GM12865 (cell line): ENCODE results near the gene FXYD2.

Experiments used
- DNase-seq: peaks from one replicate; pipeline ENCODE4 v3.0.0; 2010; ENCODE audit warnings: low read depth
- H3K4me3 ChIP-seq: 2 replicates; pipeline ENCODE4 v1.5.1; 2011; ENCODE audit warnings: mild to moderate bottlenecking, low read depth, low read length, control low read depth
- CTCF ChIP-seq: IDR thresholded peaks from 2 replicates; pipeline ENCODE4 v1.5.1; 2011; ENCODE audit warnings: low read length, control low read depth, low read depth, inconsistent platforms; ENCODE audit not compliant: insufficient read depth; ENCODE audit errors: missing control alignments

The FXYD2 gene

GRCh38 chr11:117839936-117840813, 15.6 kb upstream of the FXYD2 start:
- TF ChIP-seq CTCF: no peak
- no peak for DNase-seq
- H3K4me3 ChIP-seq: no peak overlapping the region

- no peak overlapping the region for H3K4me3 ChIP-seq
- TF ChIP-seq CTCF: no peak
- DNase-seq: no peak
Measured at GRCh38 chr11:117839380-117839881, 14.9 kb upstream of the FXYD2 start.

GRCh38 chr11:117838901-117839300, 14.4 kb upstream of the FXYD2 start:
- DNase-seq: no peak
- no peak overlapping the region for H3K4me3 ChIP-seq
- no peak for TF ChIP-seq CTCF

GRCh38 chr11:117837791-117838190, 13.2 kb upstream of the FXYD2 start:
- TF ChIP-seq CTCF: no peak
- no peak overlapping the region for H3K4me3 ChIP-seq
- DNase-seq: no peak

GRCh38 chr11:117837070-117837776, 12.7 kb upstream of the FXYD2 start:
- no peak for TF ChIP-seq CTCF
- no peak overlapping the region for H3K4me3 ChIP-seq
- DNase-seq: no peak

- DNase-seq: no peak
- TF ChIP-seq CTCF: no peak
- H3K4me3 ChIP-seq: no peak overlapping the region
Measured at GRCh38 chr11:117836077-117836960, 11.8 kb upstream of the FXYD2 start.
